ENCODE results near the gene RPRD1B.

DNA sequence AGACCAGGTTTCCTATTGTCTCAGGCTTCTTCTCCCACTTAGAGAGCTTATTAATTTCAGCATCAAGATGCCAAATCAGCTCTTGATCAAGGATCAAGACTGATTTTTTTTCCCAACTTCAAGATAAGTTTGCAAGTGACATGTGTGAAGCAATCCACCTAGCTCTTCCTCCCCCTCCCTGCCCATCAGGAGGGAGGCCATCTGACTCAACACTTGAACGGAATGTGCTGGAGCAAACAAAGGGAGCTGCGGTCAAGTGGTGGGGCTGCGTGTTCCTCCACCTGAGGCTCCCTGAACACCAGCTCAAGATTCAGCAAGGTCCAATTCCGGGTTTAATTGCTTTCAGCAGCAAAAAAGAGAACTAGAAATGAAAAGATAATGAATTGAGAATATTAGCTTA lies 39.0 kb upstream of the RPRD1B start:
- TF ChIP-seq, protein P1, sequence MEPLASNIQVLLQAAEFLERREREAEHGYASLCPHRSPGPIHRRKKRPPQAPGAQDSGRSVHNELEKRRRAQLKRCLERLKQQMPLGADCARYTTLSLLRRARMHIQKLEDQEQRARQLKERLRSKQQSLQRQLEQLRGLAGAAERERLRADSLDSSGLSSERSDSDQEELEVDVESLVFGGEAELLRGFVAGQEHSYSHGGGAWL (CRISPR knock-in tag; IDR thresholded peaks at IDR 0.05): no peak
- TF ChIP-seq ZNF143 (CRISPR knock-in tag; IDR thresholded peaks at IDR 0.05) (no peak), ZNF224 (CRISPR knock-in tag; IDR thresholded peaks at IDR 0.05) (no peak), RFX5 (IDR thresholded peaks at IDR 0.05; ENCODE audit: low read depth, low read length) (no peak), SRF (IDR thresholded peaks at IDR 0.05; ENCODE audit: low read depth, low read length) (no peak)
- TF ChIP-seq, protein P2, sequence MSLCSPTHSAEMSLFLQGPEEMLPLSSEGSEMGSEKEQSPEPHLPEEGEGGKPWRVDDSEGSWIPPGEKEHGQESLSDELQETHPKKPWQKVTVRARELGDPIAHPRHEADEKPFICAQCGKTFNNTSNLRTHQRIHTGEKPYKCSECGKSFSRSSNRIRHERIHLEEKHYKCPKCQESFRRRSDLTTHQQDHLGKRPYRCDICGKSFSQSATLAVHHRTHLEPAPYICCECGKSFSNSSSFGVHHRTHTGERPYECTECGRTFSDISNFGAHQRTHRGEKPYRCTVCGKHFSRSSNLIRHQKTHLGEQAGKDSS (CRISPR knock-in tag; IDR thresholded peaks at IDR 0.05; ENCODE audit: borderline replicate concordance, low read depth): no peak
- TF ChIP-seq, protein P3, sequence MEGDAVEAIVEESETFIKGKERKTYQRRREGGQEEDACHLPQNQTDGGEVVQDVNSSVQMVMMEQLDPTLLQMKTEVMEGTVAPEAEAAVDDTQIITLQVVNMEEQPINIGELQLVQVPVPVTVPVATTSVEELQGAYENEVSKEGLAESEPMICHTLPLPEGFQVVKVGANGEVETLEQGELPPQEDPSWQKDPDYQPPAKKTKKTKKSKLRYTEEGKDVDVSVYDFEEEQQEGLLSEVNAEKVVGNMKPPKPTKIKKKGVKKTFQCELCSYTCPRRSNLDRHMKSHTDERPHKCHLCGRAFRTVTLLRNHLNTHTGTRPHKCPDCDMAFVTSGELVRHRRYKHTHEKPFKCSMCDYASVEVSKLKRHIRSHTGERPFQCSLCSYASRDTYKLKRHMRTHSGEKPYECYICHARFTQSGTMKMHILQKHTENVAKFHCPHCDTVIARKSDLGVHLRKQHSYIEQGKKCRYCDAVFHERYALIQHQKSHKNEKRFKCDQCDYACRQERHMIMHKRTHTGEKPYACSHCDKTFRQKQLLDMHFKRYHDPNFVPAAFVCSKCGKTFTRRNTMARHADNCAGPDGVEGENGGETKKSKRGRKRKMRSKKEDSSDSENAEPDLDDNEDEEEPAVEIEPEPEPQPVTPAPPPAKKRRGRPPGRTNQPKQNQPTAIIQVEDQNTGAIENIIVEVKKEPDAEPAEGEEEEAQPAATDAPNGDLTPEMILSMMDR (CRISPR knock-in tag; IDR thresholded peaks at IDR 0.05): no peak
